ENCODE data around the gene PERM1. TPM values are rescaled to one million over a fixed set of nuclear protein-coding genes. Genes with fewer than 3 reads are reported as not detected.

PERM1 gene
- total RNA-seq, 2 donors from 2014 or later, result not detected

DNA sequence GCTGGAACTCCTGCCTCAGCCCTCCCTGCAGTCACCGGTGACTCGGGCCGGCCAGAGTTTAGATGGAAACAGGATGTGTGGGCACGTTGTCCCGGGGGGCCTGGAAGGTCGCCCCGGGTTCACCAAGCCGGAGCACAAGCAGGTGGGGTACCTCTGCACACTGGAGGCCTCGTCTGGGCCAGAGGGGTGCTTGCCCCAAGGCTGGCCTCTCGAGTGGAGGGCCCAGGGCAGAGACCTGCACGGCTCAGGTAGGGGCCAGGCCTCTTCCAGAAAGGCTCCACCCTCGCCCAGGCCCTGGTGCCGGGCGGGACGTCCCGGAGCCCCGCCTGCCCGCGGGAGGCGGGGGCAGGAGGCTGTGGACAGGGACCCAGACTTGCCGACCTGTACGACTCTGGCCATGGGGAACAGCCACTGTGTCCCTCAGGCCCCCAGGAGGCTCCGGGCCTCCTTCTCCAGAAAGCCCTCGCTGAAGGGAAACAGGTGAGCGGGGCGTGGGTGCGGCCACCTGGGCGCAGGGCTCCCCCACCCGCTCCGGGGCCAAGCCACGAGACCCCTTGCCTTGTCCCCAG, 15.7 kb downstream of the PERM1 start, which contains the start of gene PLEKHN1:
TSS of gene PLEKHN1 (plus strand) at position 348 of the 569 bp plus-strand sequence. CDS start at position 398, 50 bp downstream.
- Mint-ChIP-seq H3K27ac (no peak within 1 kb of the TSS), H3K36me3 (ENCODE audit: low read depth) (no peaks in the 10 kb centered on the region), H3K4me1 (peaks cover 8% of the 10 kb centered on the region), H3K27me3 (no peaks in the 10 kb centered on the region), H3K4me3 (peak within 1 kb of the TSS; percentile 84)
- ATAC-seq, result peak; percentile 65
- no peaks in the 10 kb centered on the region for H3K9me3 ChIP-seq (ENCODE audit: control insufficient read depth, low read length, poor library complexity, severe bottlenecking)
- DNase-seq, result no peak

DNA sequence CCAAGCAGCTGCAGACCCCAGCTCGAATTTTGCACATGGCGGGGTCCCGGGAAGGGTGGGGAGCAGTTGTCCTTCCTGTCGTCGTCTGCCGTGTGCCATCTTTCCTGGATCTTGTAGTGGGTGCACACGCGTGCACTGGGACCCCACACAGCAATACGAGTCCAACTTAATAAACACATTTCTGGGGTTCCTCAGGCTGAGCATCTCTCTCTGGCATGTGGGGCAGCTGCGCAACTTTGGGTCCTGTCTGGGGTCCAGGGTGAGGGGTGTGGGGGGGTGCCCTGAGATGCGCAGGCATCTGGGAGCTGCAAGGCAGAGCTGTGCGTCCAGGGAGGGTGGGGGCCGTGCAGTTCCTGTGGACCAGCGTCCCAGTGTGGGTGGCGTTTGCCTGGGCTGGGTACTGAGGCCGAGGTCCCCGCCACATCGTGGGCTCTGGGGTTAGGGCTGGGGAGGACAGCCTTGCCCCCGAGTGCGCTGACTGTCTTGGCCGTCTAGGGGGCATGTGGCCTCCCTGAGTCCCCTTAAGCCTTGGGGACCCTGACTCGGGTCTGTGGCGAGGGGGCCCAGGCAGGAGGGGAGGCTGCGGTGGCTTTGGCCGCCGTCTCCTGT, 16.3 kb downstream of the PERM1 start:
- Mint-ChIP-seq H3K36me3 (ENCODE audit: low read depth) (no peaks in the 10 kb centered on the region), H3K27me3 (no peaks in the 10 kb centered on the region), H3K4me3 (peak overlapping the region; percentile 72), H3K4me1 (peaks cover 8% of the 10 kb centered on the region), H3K27ac (no peak overlapping the region)
- no peaks in the 10 kb centered on the region for H3K9me3 ChIP-seq (ENCODE audit: control insufficient read depth, low read length, poor library complexity, severe bottlenecking)
- no peak for DNase-seq
- no peak for ATAC-seq

- Mint-ChIP-seq H3K4me3 (peak overlapping the region; percentile 7), H3K36me3 (ENCODE audit: low read depth) (no peaks in the 10 kb centered on the region), H3K4me1 (peaks cover 8% of the 10 kb centered on the region), H3K27ac (no peak overlapping the region), H3K27me3 (no peaks in the 10 kb centered on the region)
- DNase-seq, result no peak
- ATAC-seq, result no peak
- H3K9me3 ChIP-seq (ENCODE audit: control insufficient read depth, low read length, poor library complexity, severe bottlenecking), result no peaks in the 10 kb centered on the region
These were observed 17.0 kb downstream of the PERM1 start for GRCh38 chr1:964691-965525.

- Mint-ChIP-seq H3K4me1 (peaks cover 5% of the 10 kb centered on the region), H3K27ac (no peak overlapping the region), H3K36me3 (ENCODE audit: low read depth) (no peaks in the 10 kb centered on the region), H3K4me3 (no peak overlapping the region), H3K27me3 (no peaks in the 10 kb centered on the region)
- no peak for DNase-seq
- no peaks in the 10 kb centered on the region for H3K9me3 ChIP-seq (ENCODE audit: control insufficient read depth, low read length, poor library complexity, severe bottlenecking)
- no peak for ATAC-seq
These were observed 18.0 kb downstream of the PERM1 start for GRCh38 chr1:963746-964525.

- Mint-ChIP-seq H3K4me3 (no peak overlapping the region), H3K27me3 (no peaks in the 10 kb centered on the region), H3K36me3 (ENCODE audit: low read depth) (no peaks in the 10 kb centered on the region), H3K27ac (no peak overlapping the region), H3K4me1 (peaks cover 5% of the 10 kb centered on the region)
- H3K9me3 ChIP-seq (ENCODE audit: control insufficient read depth, low read length, poor library complexity, severe bottlenecking), result no peaks in the 10 kb centered on the region
- no peak for DNase-seq
- ATAC-seq, result no peak
These were observed 18.6 kb downstream of the PERM1 start for GRCh38 chr1:963301-963651.

DNA sequence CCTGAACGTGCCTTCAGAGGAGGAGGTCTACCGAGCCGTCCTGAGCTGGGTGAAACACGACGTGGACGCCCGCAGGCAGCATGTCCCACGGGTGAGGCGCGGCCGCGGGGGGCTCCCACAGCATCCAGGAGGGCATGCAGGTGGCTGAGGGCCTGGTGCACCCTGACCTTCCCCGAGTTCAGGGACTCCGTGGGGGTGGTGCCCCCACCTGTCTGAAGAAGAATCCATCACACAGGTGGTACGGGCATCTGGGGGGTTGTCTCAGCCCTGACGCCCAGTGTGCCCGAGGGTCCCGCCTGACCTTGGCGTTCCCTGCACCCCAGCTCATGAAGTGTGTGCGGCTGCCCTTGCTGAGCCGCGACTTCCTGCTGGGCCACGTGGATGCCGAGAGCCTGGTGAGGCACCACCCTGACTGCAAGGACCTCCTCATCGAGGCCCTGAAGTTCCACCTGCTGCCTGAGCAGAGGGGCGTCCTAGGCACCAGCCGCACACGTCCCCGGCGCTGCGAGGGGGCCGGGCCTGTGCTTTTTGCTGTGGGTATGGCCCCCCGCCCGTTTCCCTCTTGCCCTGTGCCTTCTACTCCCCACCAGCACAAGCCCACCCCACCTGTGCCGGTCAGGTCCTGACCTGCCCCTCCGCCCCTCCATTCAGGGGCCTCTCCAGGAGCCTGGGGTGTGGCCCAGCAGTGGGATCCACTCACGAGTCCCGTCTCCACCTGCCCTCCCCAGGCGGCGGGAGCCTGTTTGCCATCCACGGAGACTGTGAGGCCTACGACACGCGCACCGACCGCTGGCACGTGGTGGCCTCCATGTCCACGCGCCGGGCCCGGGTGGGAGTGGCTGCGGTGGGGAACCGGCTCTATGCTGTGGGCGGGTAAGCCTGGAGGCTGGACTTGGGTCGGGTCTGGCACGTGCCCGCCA, 19.3 kb downstream of the PERM1 start:
- no peaks in the 10 kb centered on the region for H3K27me3 Mint-ChIP-seq
- DNase-seq (no peak), ATAC-seq (no peak)
- peaks cover 1% of the 10 kb centered on the region for H3K36me3 Mint-ChIP-seq (ENCODE audit: low read depth)
- peak overlapping the region; percentile 77 for H3K4me3 Mint-ChIP-seq
- H3K9me3 ChIP-seq (ENCODE audit: control insufficient read depth, low read length, poor library complexity, severe bottlenecking), result no peaks in the 10 kb centered on the region
- H3K27ac Mint-ChIP-seq, result no peak overlapping the region
- H3K4me1 Mint-ChIP-seq, result peaks cover 7% of the 10 kb centered on the region

DNA sequence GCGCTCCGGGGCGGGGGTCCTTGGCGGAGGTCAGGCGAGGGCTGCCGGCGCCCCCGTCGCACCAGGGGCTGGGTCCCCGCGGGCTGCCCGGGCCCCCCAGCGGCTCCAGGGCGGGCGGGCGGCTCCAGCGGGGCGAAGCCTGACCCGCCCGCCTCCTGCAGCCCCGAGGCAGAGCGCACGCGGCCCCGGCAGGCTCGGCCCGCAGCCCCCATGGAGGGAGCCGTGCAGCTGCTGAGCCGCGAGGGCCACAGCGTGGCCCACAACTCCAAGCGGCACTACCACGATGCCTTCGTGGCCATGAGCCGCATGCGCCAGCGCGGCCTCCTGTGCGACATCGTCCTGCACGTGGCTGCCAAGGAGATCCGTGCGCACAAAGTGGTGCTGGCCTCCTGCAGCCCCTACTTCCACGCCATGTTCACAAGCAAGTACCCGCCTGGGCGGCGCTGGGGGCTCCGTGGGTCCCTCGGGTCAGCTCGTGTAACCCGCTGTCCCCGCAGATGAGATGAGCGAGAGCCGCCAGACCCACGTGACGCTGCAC, 20.7 kb downstream of the PERM1 start:
- ATAC-seq (no peak), DNase-seq (no peak)
- no peaks in the 10 kb centered on the region for H3K9me3 ChIP-seq (ENCODE audit: control insufficient read depth, low read length, poor library complexity, severe bottlenecking)
- H3K4me1 Mint-ChIP-seq, result peaks cover 11% of the 10 kb centered on the region
- peaks cover 3% of the 10 kb centered on the region for H3K36me3 Mint-ChIP-seq (ENCODE audit: low read depth)
- no peaks in the 10 kb centered on the region for H3K27me3 Mint-ChIP-seq
- no peak overlapping the region for H3K27ac Mint-ChIP-seq
- H3K4me3 Mint-ChIP-seq, result peak overlapping the region; percentile 77

DNA sequence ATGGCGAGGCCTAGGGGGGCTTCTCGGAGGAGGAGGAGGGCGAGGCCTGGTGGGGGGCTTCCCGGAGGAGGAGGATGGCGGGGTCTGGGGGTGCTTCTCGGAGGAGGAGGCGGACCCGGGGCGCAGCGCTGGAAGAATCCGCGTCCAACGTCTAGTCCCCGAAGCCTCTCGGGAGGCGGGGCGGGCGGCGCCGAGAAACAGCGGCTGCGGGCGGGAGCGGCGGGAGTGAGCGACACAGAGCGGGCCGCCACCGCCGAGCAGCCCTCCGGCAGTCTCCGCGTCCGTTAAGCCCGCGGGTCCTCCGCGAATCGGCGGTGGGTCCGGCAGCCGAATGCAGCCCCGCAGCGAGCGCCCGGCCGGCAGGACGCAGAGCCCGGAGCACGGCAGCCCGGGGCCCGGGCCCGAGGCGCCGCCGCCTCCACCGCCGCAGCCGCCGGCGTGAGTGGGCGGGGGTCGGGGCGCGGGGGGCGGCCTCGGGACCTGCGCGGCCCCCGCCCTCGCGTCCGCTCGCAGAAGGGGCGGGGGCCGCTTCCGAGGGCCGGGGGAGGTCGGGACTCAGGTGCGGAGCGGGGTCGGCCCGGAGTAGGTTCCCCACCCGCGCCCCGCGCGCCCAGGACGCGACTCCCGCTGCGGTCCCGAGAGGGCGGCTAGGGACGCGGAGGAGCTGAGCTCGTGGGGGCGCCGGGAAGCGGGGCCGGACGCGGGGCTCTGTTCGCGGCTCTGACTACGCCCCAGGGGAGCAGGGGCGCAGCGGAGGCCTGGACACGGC, 21.3 kb downstream of the PERM1 start, which contains the start of gene KLHL17:
TSS of gene KLHL17 (plus strand) at position 222 of the 769 bp plus-strand sequence. CDS start at position 332, 110 bp downstream.
- no peaks in the 10 kb centered on the region for H3K27me3 Mint-ChIP-seq
- peaks cover 11% of the 10 kb centered on the region for H3K4me1 Mint-ChIP-seq
- peak; percentile 70 to 76 (median 71) for DNase-seq
- ATAC-seq, result peak; percentile 58
- H3K36me3 Mint-ChIP-seq (ENCODE audit: low read depth), result peaks cover 3% of the 10 kb centered on the region
- no peaks in the 10 kb centered on the region for H3K9me3 ChIP-seq (ENCODE audit: control insufficient read depth, low read length, poor library complexity, severe bottlenecking)
- H3K4me3 Mint-ChIP-seq, result peak within 1 kb of the TSS; percentile 89
- H3K27ac Mint-ChIP-seq, result no peak within 1 kb of the TSS

DNA sequence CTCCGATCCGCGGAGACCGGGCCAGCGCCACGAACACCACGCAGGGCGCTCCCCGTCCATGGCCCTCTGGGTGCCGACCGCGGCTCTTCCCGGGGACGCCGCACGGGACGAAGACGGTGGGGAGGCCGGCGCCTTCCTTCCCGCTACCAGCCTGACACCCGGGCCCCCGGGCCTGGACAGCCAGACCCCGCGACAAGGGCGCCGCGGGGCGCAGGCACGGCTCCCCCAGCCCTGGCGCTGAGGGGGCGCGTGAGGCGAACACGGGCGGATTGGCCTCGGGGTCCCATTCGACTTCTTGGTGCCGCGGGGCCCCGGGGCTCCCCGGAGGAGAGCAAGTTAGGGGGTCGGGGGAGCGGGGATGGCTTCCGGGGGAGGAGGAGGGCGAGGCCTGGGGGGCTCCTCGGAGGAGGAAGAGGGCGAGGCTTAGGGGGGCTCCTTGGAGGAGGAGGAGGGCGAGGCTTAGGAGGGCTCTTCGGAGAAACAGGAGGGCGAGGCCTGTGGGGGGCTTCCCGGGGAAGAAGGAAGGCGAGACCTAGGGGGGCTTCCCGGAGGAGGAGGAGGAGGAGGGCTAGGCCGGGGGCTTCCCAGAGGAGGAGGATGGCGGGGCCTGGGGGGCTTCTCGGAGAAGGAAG, 22.0 kb downstream of the PERM1 start:
- Mint-ChIP-seq H3K36me3 (ENCODE audit: low read depth) (peaks cover 9% of the 10 kb centered on the region), H3K27ac (no peak overlapping the region)
- no peak for DNase-seq

DNA sequence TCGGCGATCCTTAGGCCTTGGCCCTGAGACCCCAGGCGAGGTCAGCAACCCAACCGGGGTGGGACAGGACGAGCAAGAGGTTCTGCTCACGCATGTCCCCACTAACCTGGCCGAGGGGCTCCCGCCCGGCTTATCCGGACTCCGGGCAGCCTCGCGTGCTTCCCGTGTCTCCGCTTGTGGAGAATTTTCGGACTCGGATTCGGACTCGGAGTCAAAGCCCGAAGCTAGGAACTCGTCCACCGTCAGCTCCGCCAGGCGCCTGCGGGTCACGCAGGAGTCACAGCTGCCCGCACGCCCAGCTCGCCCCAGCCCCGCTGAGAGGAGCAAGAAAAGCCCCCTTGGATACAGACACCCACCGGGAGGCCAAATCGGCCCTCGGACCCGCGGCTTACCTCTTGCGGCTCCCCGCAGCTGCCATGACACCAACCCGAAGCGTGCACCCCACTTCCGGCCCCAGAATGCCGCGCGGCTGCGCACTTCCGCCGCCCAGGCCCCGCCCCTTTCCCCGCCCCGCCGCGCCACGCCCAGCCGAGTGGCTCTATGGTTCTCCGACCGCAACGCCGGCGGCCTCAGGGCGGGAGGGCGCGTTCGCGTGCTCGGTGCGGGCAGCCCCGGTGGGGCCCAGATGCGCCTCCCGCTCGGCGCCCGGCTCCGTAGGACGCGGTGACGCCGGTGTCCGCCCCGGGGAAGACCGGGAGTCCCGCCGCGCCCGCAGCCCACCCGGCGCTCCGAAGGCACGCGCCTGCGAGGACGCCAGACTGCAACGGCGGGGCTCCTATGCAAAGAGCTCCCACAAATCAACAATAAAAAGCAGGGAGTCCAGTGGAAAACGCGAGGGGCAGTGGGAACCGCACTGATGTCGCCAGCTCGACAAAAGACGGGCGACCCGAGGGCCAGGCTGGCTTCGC, 22.8 kb downstream of the PERM1 start, which contains the start of gene NOC2L:
TSS of gene NOC2L (minus strand) at position 434 of the 908 bp plus-strand sequence. CDS start at position 418, 16 bp downstream.
- Mint-ChIP-seq H3K36me3 (ENCODE audit: low read depth) (peaks cover 9% of the 10 kb centered on the region), H3K4me1 (peaks cover 16% of the 10 kb centered on the region), H3K27ac (peak within 1 kb of the TSS; percentile 92), H3K27me3 (no peaks in the 10 kb centered on the region), H3K4me3 (peak within 1 kb of the TSS; percentile 89)
- DNase-seq (peak; percentile 94 to 95 (median 95)), ATAC-seq (peak; percentile 90)
- no peaks in the 10 kb centered on the region for H3K9me3 ChIP-seq (ENCODE audit: control insufficient read depth, low read length, poor library complexity, severe bottlenecking)

More for the DNA sequence above, 22.0 kb downstream of the PERM1 start:
- Mint-ChIP-seq H3K4me1 (peaks cover 16% of the 10 kb centered on the region), H3K27me3 (no peaks in the 10 kb centered on the region), H3K4me3 (peak overlapping the region; percentile 89)
- ATAC-seq, result peak; percentile 20
- no peaks in the 10 kb centered on the region for H3K9me3 ChIP-seq (ENCODE audit: control insufficient read depth, low read length, poor library complexity, severe bottlenecking)
